A673 (cell line): ENCODE measurements around the gene TAGLN.
"Not testable (repeated sequence)": the region's sequence is repeated elsewhere in the genome, so short reads cannot be mapped to it uniquely, and the experiment has no call there.

Experiments
- CTCF ChIP-seq: fragments of 300-800, 200-600 bp; sonication (generic); conservative IDR thresholded peaks from 2 replicates; pipeline ENCODE4 v1.5.1; 2017; ENCODE audit warnings: low read depth, mild to moderate bottlenecking, antibody characterized with exemption, low read length, moderate library complexity, mixed read lengths
- EZH2 ChIP-seq: fragments of 200-600 bp; sonication (generic); IDR thresholded peaks from 2 replicates; pipeline ENCODE4 v1.6.1; 2017; ENCODE audit warnings: borderline replicate concordance, low read depth, mild to moderate bottlenecking, mixed read lengths, antibody characterized with exemption, low read length; ENCODE audit not compliant: poor library complexity, severe bottlenecking

- TF ChIP-seq CTCF, EZH2: not testable (repeated sequence)
Observed at GRCh38 chr11:117207481-117207880, 8.3 kb downstream of the TAGLN start.
